Kidney epithelial cell (primary cell): Measurements from ENCODE around the gene DNAJC16. TPM values are rescaled to one million over a fixed set of nuclear protein-coding genes. Genes with fewer than 3 reads are reported as not detected.
"Not testable (repeated sequence)": the region's sequence is repeated elsewhere in the genome, so short reads cannot be mapped to it uniquely, and the experiment has no call there.

Experiments
- DNase-seq: peaks from one replicate; pipeline ENCODE4 v3.0.0-alpha.2; 2010; ENCODE audit warnings: low read depth
- H3K27me3 ChIP-seq: 2 replicates; pipeline ENCODE4 v1.6.0; 2011; ENCODE audit warnings: low read length; ENCODE audit not compliant: control insufficient read depth, insufficient read depth
- H3K36me3 ChIP-seq: 2 replicates; pipeline ENCODE4 v1.5.1; 2011; ENCODE audit warnings: low read length; ENCODE audit not compliant: control insufficient read depth, insufficient read depth
- H3K4me3 ChIP-seq: 2 replicates; pipeline ENCODE4 v1.5.1; 2011; ENCODE audit warnings: low read depth, mild to moderate bottlenecking, control low read depth, low read length
- CTCF ChIP-seq: IDR thresholded peaks from 2 replicates; pipeline ENCODE4 v1.5.1; 2011; ENCODE audit warnings: mild to moderate bottlenecking, moderate library complexity, low read length, control low read depth, inconsistent platforms; ENCODE audit not compliant: insufficient read depth, poor library complexity, severe bottlenecking
- total RNA-seq: library from RNA; depleted of rRNA; stranded (reverse); fragments of >200 nt; gene quantifications from 2 replicates; pipeline ENCODE4 v1.2.3, GENCODE V29; 2015

The DNAJC16 gene
- 21.7 and 31.7 TPM in 2 replicates for total RNA-seq

GRCh38 chr1:15526490-15527339 is at the start of gene DNAJC16:
Gene DNAJC16 (plus strand): TSS chr1:15526848. CDS start chr1:15529106, 2,258 bp downstream.
- TF ChIP-seq CTCF: peak; percentile 23
- Histone ChIP-seq H3K36me3 (no peaks in the 10 kb centered on the region), H3K27me3 (no peaks in the 10 kb centered on the region), H3K4me3 (peak within 1 kb of the TSS; percentile 86)
- peak; percentile 100 for DNase-seq

GRCh38 chr1:15476927-15477326 is 49.7 kb upstream of the DNAJC16 start:
- DNase-seq: no peak
- no peak for TF ChIP-seq CTCF
- no peak overlapping the region for H3K4me3 ChIP-seq
- H3K27me3 ChIP-seq: no peaks in the 10 kb centered on the region
- no peaks in the 10 kb centered on the region for H3K36me3 ChIP-seq

- no peak for DNase-seq
- H3K27me3 ChIP-seq: no peaks in the 10 kb centered on the region
- H3K36me3 ChIP-seq: no peaks in the 10 kb centered on the region
- H3K4me3 ChIP-seq: no peak overlapping the region
- no peak for TF ChIP-seq CTCF
These were observed 48.9 kb upstream of the DNAJC16 start for GRCh38 chr1:15477646-15478212.

GRCh38 chr1:15479654-15480347 is 46.8 kb upstream of the DNAJC16 start:
- Histone ChIP-seq H3K4me3 (no peak overlapping the region), H3K27me3 (no peaks in the 10 kb centered on the region), H3K36me3 (no peaks in the 10 kb centered on the region)
- DNase-seq: no peak
- TF ChIP-seq CTCF: no peak

- H3K4me3 ChIP-seq, H3K27me3 ChIP-seq, DNase-seq, H3K36me3 ChIP-seq: not testable (repeated sequence)
These were observed 44.2 kb upstream of the DNAJC16 start for GRCh38 chr1:15482455-15482854.

GRCh38 chr1:15482983-15483543 is 43.6 kb upstream of the DNAJC16 start:
- not testable (repeated sequence) for H3K36me3 ChIP-seq, DNase-seq, H3K27me3 ChIP-seq, H3K4me3 ChIP-seq
